Activated B cell treated with CpG ODN at 0.5 μM for 24 hours (primary cell): Measurements from ENCODE around the gene CNOT2. TPM values are rescaled to one million over a fixed set of nuclear protein-coding genes. Genes with fewer than 3 reads are reported as not detected.
"Not testable (repeated sequence)": the region's sequence is repeated elsewhere in the genome, so short reads cannot be mapped to it uniquely, and the experiment has no call there.

ENCODE experiments used
- ATAC-seq: fragments of 200-7000 bp; cut with Tn5 transposase; one replicate; pipeline ENCODE4 v1.10.0; 2021; ENCODE audit warnings: low read depth, mild to moderate bottlenecking, moderate library complexity
- CTCF ChIA-PET: fragments of 350-600 bp; sonication (Branson Sonifier 250); formaldehyde crosslinking; loops from one replicate; lab custom pipeline; 2021; ENCODE audit warnings: antibody characterized with exemption; lab: Charles Lee
- POLR2A ChIA-PET: fragments of 350-600 bp; sonication (Branson Sonifier 250); formaldehyde crosslinking; loops from one replicate; lab custom pipeline; 2021; ENCODE audit warnings: antibody characterized with exemption; lab: Charles Lee
- DNase-seq: peaks from one replicate; pipeline ENCODE4 v3.0.0; 2022
- H3K27ac Mint-ChIP-seq: one replicate; pipeline ENCODE4 v1.8.0; 2020; ENCODE audit warnings: mixed read lengths
- H3K27me3 Mint-ChIP-seq: one replicate; pipeline ENCODE4 v1.8.0; 2021; ENCODE audit warnings: mixed read lengths
- H3K36me3 Mint-ChIP-seq: one replicate; pipeline ENCODE4 v1.8.0; 2021; ENCODE audit warnings: low read depth, mixed read lengths
- H3K4me1 Mint-ChIP-seq: one replicate; pipeline ENCODE4 v1.8.0; 2021; ENCODE audit warnings: mixed read lengths
- H3K4me3 Mint-ChIP-seq: one replicate; pipeline ENCODE4 v1.8.0; 2020; ENCODE audit warnings: mild to moderate bottlenecking, mixed read lengths
- H3K9me3 Mint-ChIP-seq: one replicate; pipeline ENCODE4 v1.8.0; 2020; ENCODE audit warnings: mixed read lengths
- CTCF ChIP-seq: fragments of 200-600 bp; IDR thresholded peaks from one replicate; pipeline ENCODE4 v1.8.0; 2022; ENCODE audit warnings: antibody characterized with exemption, mild to moderate bottlenecking
- intact Hi-C: fragments of 100-400 bp; cut with micrococcal nuclease; formaldehyde crosslinking; loops from one replicate; pipeline ENCODE4 v1.15.1; 2024
- total RNA-seq: library from RNA; stranded (reverse); gene quantifications from 2 replicates; pipeline ENCODE4 v1.2.3, GENCODE V29; 2022

The CNOT2 gene
- total RNA-seq, 1 donor from 2014 or later = 98.1 TPM

- Mint-ChIP-seq H3K27me3 (no peaks in the 10 kb centered on the region), H3K9me3 (no peaks in the 10 kb centered on the region), H3K4me1 (peaks cover 25% of the 10 kb centered on the region), H3K36me3 (peaks cover 47% of the 10 kb centered on the region), H3K27ac (no peak overlapping the region), H3K4me3 (no peak overlapping the region)
- ATAC-seq (no peak), DNase-seq (no peak)
- CTCF ChIA-PET = no interaction called here
- no peak for TF ChIP-seq CTCF
- POLR2A ChIA-PET = no interaction called here
- intact Hi-C loops = loop anchor here (2.0 kb wide), 1 partner anchor 19 kb away; no protein-coding TSS in a partner anchor
Measured at GRCh38 chr12:70290116-70290515, 46.9 kb downstream of the CNOT2 start.

- peaks cover 44% of the 10 kb centered on the region for H3K36me3 Mint-ChIP-seq
- H3K4me1 Mint-ChIP-seq = peaks cover 21% of the 10 kb centered on the region
- H3K9me3 Mint-ChIP-seq = no peaks in the 10 kb centered on the region
- H3K27me3 Mint-ChIP-seq = no peaks in the 10 kb centered on the region
- H3K4me3 Mint-ChIP-seq = no peak overlapping the region
- DNase-seq (no peak), ATAC-seq (no peak)
- intact Hi-C loops = no loop called here
- no peak for TF ChIP-seq CTCF
- CTCF ChIA-PET = no interaction called here
- POLR2A ChIA-PET = interaction anchor here (0.7 kb wide), 1 partner anchor 86 kb away, joined by 4 read pairs; no protein-coding TSS in a partner anchor
- H3K27ac Mint-ChIP-seq = no peak overlapping the region
Measured at GRCh38 chr12:70292017-70292776, 49.0 kb downstream of the CNOT2 start.

- Mint-ChIP-seq H3K4me1 (peaks cover 22% of the 10 kb centered on the region), H3K36me3 (peaks cover 43% of the 10 kb centered on the region)
- H3K27ac Mint-ChIP-seq, ATAC-seq, DNase-seq, intact Hi-C loops, H3K4me3 Mint-ChIP-seq, CTCF ChIA-PET, H3K27me3 Mint-ChIP-seq, H3K9me3 Mint-ChIP-seq: not testable (repeated sequence)
- POLR2A ChIA-PET = interaction anchor here (0.6 kb wide), 1 partner anchor 62 kb away, joined by 3 read pairs; no protein-coding TSS in a partner anchor
Measured at GRCh38 chr12:70304684-70305555, 61.7 kb downstream of the CNOT2 start.

- intact Hi-C loops = no loop called here
- Mint-ChIP-seq H3K4me3 (no peak overlapping the region), H3K36me3 (peaks cover 44% of the 10 kb centered on the region), H3K9me3 (no peaks in the 10 kb centered on the region), H3K4me1 (peaks cover 22% of the 10 kb centered on the region), H3K27ac (no peak overlapping the region), H3K27me3 (no peaks in the 10 kb centered on the region)
- no peak for TF ChIP-seq CTCF
- ATAC-seq (no peak), DNase-seq (no peak)
- ChIA-PET CTCF (no interaction called here), POLR2A (no interaction called here)
Measured at GRCh38 chr12:70305794-70306193, 62.6 kb downstream of the CNOT2 start.

GRCh38 chr12:70306676-70307075 lies 63.4 kb downstream of the CNOT2 start:
- Mint-ChIP-seq H3K36me3 (peaks cover 50% of the 10 kb centered on the region), H3K4me3 (no peak overlapping the region), H3K4me1 (peaks cover 19% of the 10 kb centered on the region), H3K27me3 (no peaks in the 10 kb centered on the region), H3K27ac (no peak overlapping the region), H3K9me3 (no peaks in the 10 kb centered on the region)
- DNase-seq (no peak), ATAC-seq (no peak)
- POLR2A ChIA-PET = interaction anchor here (0.7 kb wide), 1 partner anchor 46 kb away, joined by 3 read pairs; no protein-coding TSS in a partner anchor
- TF ChIP-seq CTCF = no peak
- CTCF ChIA-PET = no interaction called here
- intact Hi-C loops = no loop called here
